SH-SY5Y (cell line): Measurements from ENCODE around the gene B3GNT3.

Experiments
- GATA2 ChIP-seq: IDR thresholded peaks from 2 replicates; pipeline ENCODE4 v1.6.1; 2011; ENCODE audit warnings: mild to moderate bottlenecking, low read depth, low read length
- GATA3 ChIP-seq: IDR thresholded peaks from 2 replicates; pipeline ENCODE4 v1.6.1; 2011; ENCODE audit warnings: low read depth, mild to moderate bottlenecking, low read length, moderate library complexity

DNA sequence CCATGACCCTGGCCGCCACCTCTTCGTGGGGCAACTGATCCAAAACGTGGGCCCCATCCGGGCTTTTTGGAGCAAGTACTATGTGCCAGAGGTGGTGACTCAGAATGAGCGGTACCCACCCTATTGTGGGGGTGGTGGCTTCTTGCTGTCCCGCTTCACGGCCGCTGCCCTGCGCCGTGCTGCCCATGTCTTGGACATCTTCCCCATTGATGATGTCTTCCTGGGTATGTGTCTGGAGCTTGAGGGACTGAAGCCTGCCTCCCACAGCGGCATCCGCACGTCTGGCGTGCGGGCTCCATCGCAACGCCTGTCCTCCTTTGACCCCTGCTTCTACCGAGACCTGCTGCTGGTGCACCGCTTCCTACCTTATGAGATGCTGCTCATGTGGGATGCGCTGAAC is 16.7 kb downstream of the B3GNT3 start:
- no peak for TF ChIP-seq GATA3
- no peak for TF ChIP-seq GATA2
